Chondrocyte (in vitro differentiated cells): ENCODE data around the gene CMC2. TPM values are rescaled to one million over a fixed set of nuclear protein-coding genes. Genes with fewer than 3 reads are reported as not detected.

Experiments used
- DNase-seq: peaks from one replicate; pipeline ENCODE4 v3.0.0; 2021; ENCODE audit warnings: mixed read lengths, low spot score
- H3K27ac Mint-ChIP-seq: one replicate; pipeline ENCODE4 v1.8.0; 2021; ENCODE audit warnings: mild to moderate bottlenecking, moderate library complexity, mixed read lengths; ENCODE audit not compliant: unreplicated experiment
- H3K27me3 Mint-ChIP-seq: 2 replicates; pipeline ENCODE4 v1.8.0; 2021; ENCODE audit warnings: low read depth, mixed read lengths
- H3K36me3 Mint-ChIP-seq: 2 replicates; pipeline ENCODE4 v1.8.0; 2021; ENCODE audit warnings: low read depth, mixed read lengths
- H3K4me1 Mint-ChIP-seq: 2 replicates; pipeline ENCODE4 v1.8.0; 2021; ENCODE audit warnings: low read depth, mild to moderate bottlenecking, mixed read lengths
- H3K4me3 Mint-ChIP-seq: one replicate; pipeline ENCODE4 v1.8.0; 2021; ENCODE audit warnings: mild to moderate bottlenecking, moderate library complexity, mixed read lengths; ENCODE audit not compliant: unreplicated experiment
- H3K9me3 Mint-ChIP-seq: 2 replicates; pipeline ENCODE4 v1.8.0; 2021; ENCODE audit warnings: low read depth, mixed read lengths
- CTCF ChIP-seq: fragments of 200-600 bp; sonication (generic); IDR thresholded peaks from 2 replicates; pipeline ENCODE4 v1.5.0; 2021; ENCODE audit warnings: antibody characterized with exemption, mild to moderate bottlenecking, moderate library complexity
- total RNA-seq: library from RNA; stranded (reverse); gene quantifications from 3 replicates; pipeline ENCODE4 v1.2.1, GENCODE V29; 2021

Gene CMC2
- total RNA-seq, 1 donor from 2014 or later: 45.8 TPM

GRCh38 chr16:80940069-80940856 is 66.4 kb downstream of the CMC2 start:
- Mint-ChIP-seq H3K27ac (no peak overlapping the region), H3K36me3 (no peaks in the 10 kb centered on the region), H3K9me3 (no peaks in the 10 kb centered on the region), H3K4me3 (no peak overlapping the region), H3K27me3 (no peaks in the 10 kb centered on the region), H3K4me1 (peaks cover 25% of the 10 kb centered on the region)
- DNase-seq: no peak
- TF ChIP-seq CTCF: no peak

- TF ChIP-seq CTCF: no peak
- H3K4me3 Mint-ChIP-seq: no peak overlapping the region
- peaks cover 25% of the 10 kb centered on the region for H3K4me1 Mint-ChIP-seq
- no peak overlapping the region for H3K27ac Mint-ChIP-seq
- H3K36me3 Mint-ChIP-seq: no peaks in the 10 kb centered on the region
- H3K27me3 Mint-ChIP-seq: peaks cover 7% of the 10 kb centered on the region
- no peaks in the 10 kb centered on the region for H3K9me3 Mint-ChIP-seq
- DNase-seq: no peak
Observed at GRCh38 chr16:80938879-80939260, 67.8 kb downstream of the CMC2 start.

- H3K9me3 Mint-ChIP-seq: no peaks in the 10 kb centered on the region
- H3K27ac Mint-ChIP-seq: peak overlapping the region; percentile 93
- peaks cover 25% of the 10 kb centered on the region for H3K4me1 Mint-ChIP-seq
- DNase-seq: no peak
- no peaks in the 10 kb centered on the region for H3K36me3 Mint-ChIP-seq
- no peak for TF ChIP-seq CTCF
- H3K27me3 Mint-ChIP-seq: peaks cover 8% of the 10 kb centered on the region
- H3K4me3 Mint-ChIP-seq: no peak overlapping the region
Observed at GRCh38 chr16:80938004-80938878, 68.4 kb downstream of the CMC2 start.

- H3K27me3 Mint-ChIP-seq: peaks cover 8% of the 10 kb centered on the region
- no peak overlapping the region for H3K4me3 Mint-ChIP-seq
- H3K9me3 Mint-ChIP-seq: no peaks in the 10 kb centered on the region
- peaks cover 36% of the 10 kb centered on the region for H3K4me1 Mint-ChIP-seq
- DNase-seq: no peak
- no peaks in the 10 kb centered on the region for H3K36me3 Mint-ChIP-seq
- no peak for TF ChIP-seq CTCF
- peak overlapping the region; percentile 13 for H3K27ac Mint-ChIP-seq
Observed at GRCh38 chr16:80936410-80936809, 70.3 kb downstream of the CMC2 start.

GRCh38 chr16:80935691-80936090 is 71.0 kb downstream of the CMC2 start:
- DNase-seq: no peak

More at GRCh38 chr16:80935691-80936090, 71.0 kb downstream of the CMC2 start:
- Mint-ChIP-seq H3K27ac (no peak overlapping the region), H3K27me3 (peaks cover 8% of the 10 kb centered on the region), H3K4me1 (peaks cover 36% of the 10 kb centered on the region), H3K9me3 (no peaks in the 10 kb centered on the region), H3K4me3 (no peak overlapping the region), H3K36me3 (no peaks in the 10 kb centered on the region)
- TF ChIP-seq CTCF: no peak
